Measurements from ENCODE around the gene PPP2R2C.

PPP2R2C gene

GRCh38 chr4:6422105-6422504 is 50.3 kb downstream of the PPP2R2C start:
- no peak for DNase-seq

- DNase-seq: no peak
Observed at GRCh38 chr4:6421397-6421796, 51.0 kb downstream of the PPP2R2C start.

GRCh38 chr4:6420972-6421371 is 51.4 kb downstream of the PPP2R2C start:
- no peak for DNase-seq

GRCh38 chr4:6420036-6420435 is 52.4 kb downstream of the PPP2R2C start:
- no peak for DNase-seq

GRCh38 chr4:6419452-6420028 is 52.9 kb downstream of the PPP2R2C start:
- DNase-seq: no peak

- DNase-seq: no peak
Observed at GRCh38 chr4:6418193-6418755, 54.1 kb downstream of the PPP2R2C start.

GRCh38 chr4:6417516-6418050 is 54.8 kb downstream of the PPP2R2C start:
- no peak for DNase-seq

GRCh38 chr4:6416518-6417286 is 55.7 kb downstream of the PPP2R2C start:
- no peak for DNase-seq

- no peak for DNase-seq
Observed at GRCh38 chr4:6415031-6415705, 57.2 kb downstream of the PPP2R2C start.

GRCh38 chr4:6414578-6414977 is 57.8 kb downstream of the PPP2R2C start:
- no peak for DNase-seq

- no peak for DNase-seq
Observed at GRCh38 chr4:6410664-6411063, 61.8 kb downstream of the PPP2R2C start.

- DNase-seq: no peak
Observed at GRCh38 chr4:6410068-6410467, 62.3 kb downstream of the PPP2R2C start.

- DNase-seq: no peak
Observed at GRCh38 chr4:6409381-6409780, 63.0 kb downstream of the PPP2R2C start.

GRCh38 chr4:6408263-6408662 is 64.2 kb downstream of the PPP2R2C start:
- DNase-seq: no peak

GRCh38 chr4:6405397-6405706 is 67.1 kb downstream of the PPP2R2C start:
- DNase-seq: no peak

GRCh38 chr4:6404611-6405396 is 67.6 kb downstream of the PPP2R2C start:
- DNase-seq: no peak

- DNase-seq: no peak
Observed at GRCh38 chr4:6403400-6403685, 69.1 kb downstream of the PPP2R2C start.

- no peak for DNase-seq
Observed at GRCh38 chr4:6402566-6403399, 69.6 kb downstream of the PPP2R2C start.

- no peak for DNase-seq
Observed at GRCh38 chr4:6401797-6402196, 70.6 kb downstream of the PPP2R2C start.

- no peak for DNase-seq
Observed at GRCh38 chr4:6396696-6397236, 75.6 kb downstream of the PPP2R2C start.

- DNase-seq: no peak
Observed at GRCh38 chr4:6395466-6396228, 76.8 kb downstream of the PPP2R2C start.

Measured in CD4-positive, alpha-beta T cell treated with Interferon gamma for 1 hour (primary cell).